HG03432 (cell line): Measurements from ENCODE around the gene GFI1B.
"Not testable (repeated sequence)": the region's sequence is repeated elsewhere in the genome, so short reads cannot be mapped to it uniquely, and the experiment has no call there.

ENCODE experiments used
- ATAC-seq: cut with Tn5 transposase; IDR thresholded peaks from one replicate; pipeline ENCODE4 v1.9.1; 2021; ENCODE audit warnings: mild to moderate bottlenecking, moderate library complexity; ENCODE audit not compliant: unreplicated experiment

The GFI1B gene

GRCh38 chr9:132990781-132991180 is 12.3 kb downstream of the GFI1B start:
- no peak for ATAC-seq

GRCh38 chr9:132991351-132992300 is 13.1 kb downstream of the GFI1B start:
- ATAC-seq = no peak

GRCh38 chr9:132993511-132993939 is 15.0 kb downstream of the GFI1B start:
- no peak for ATAC-seq

GRCh38 chr9:132994410-132995120 is 16.1 kb downstream of the GFI1B start:
- no peak for ATAC-seq

- ATAC-seq = no peak
These were observed 16.6 kb downstream of the GFI1B start for GRCh38 chr9:132995121-132995420.

GRCh38 chr9:132995879-132996278 is 17.4 kb downstream of the GFI1B start:
- ATAC-seq = no peak

- no peak for ATAC-seq
These were observed 18.0 kb downstream of the GFI1B start for GRCh38 chr9:132996526-132996925.

- ATAC-seq = no peak
These were observed 19.1 kb downstream of the GFI1B start for GRCh38 chr9:132997591-132997990.

- not testable (repeated sequence) for ATAC-seq
These were observed 19.7 kb downstream of the GFI1B start for GRCh38 chr9:132998221-132998620.

- no peak for ATAC-seq
These were observed 20.5 kb downstream of the GFI1B start for GRCh38 chr9:132998831-132999635.

- ATAC-seq = no peak
These were observed 23.9 kb downstream of the GFI1B start for GRCh38 chr9:133002147-133003070.

GRCh38 chr9:133003071-133003461 is 24.6 kb downstream of the GFI1B start:
- no peak for ATAC-seq

- ATAC-seq = no peak
These were observed 25.2 kb downstream of the GFI1B start for GRCh38 chr9:133003671-133004090.

GRCh38 chr9:133004091-133004998 is 25.9 kb downstream of the GFI1B start:
- ATAC-seq = no peak

- no peak for ATAC-seq
These were observed 26.7 kb downstream of the GFI1B start for GRCh38 chr9:133004999-133005760.

- no peak for ATAC-seq
These were observed 27.5 kb downstream of the GFI1B start for GRCh38 chr9:133005957-133006356.

GRCh38 chr9:133006731-133007352 is 28.3 kb downstream of the GFI1B start:
- no peak for ATAC-seq

- ATAC-seq = no peak
These were observed 29.9 kb downstream of the GFI1B start for GRCh38 chr9:133008406-133008805.
